WERI-Rb-1 (cell line): ENCODE measurements around the gene SYNJ2.

Experiments
- DNase-seq: peaks from one replicate; pipeline ENCODE4 v3.0.0-alpha.2; 2020
- H3K27ac ChIP-seq: fragments of 250-450 bp; sonication (Bioruptor Pico); 2 replicates; pipeline ENCODE4 v1.5.1; 2020; ENCODE audit warnings: mild to moderate bottlenecking, moderate library complexity
- H3K27me3 ChIP-seq: fragments of 250-450 bp; sonication (Bioruptor Pico); 2 replicates; pipeline ENCODE4 v1.5.1; 2021; ENCODE audit warnings: mild to moderate bottlenecking, low read depth, moderate library complexity; ENCODE audit not compliant: insufficient read depth, severe bottlenecking
- H3K36me3 ChIP-seq: fragments of 250-450 bp; sonication (Bioruptor Pico); 2 replicates; pipeline ENCODE4 v1.5.1; 2020; ENCODE audit warnings: mild to moderate bottlenecking, moderate library complexity
- H3K4me3 ChIP-seq: 2 replicates; pipeline ENCODE4 v1.5.1; 2011; ENCODE audit warnings: low read depth, mild to moderate bottlenecking, control low read depth, low read length
- H3K9me3 ChIP-seq: fragments of 250-450 bp; sonication (Bioruptor Pico); 2 replicates; pipeline ENCODE4 v1.5.1; 2021; ENCODE audit warnings: mild to moderate bottlenecking, moderate library complexity; ENCODE audit not compliant: severe bottlenecking
- TF ChIP-seq, protein P1 (sequence below): IDR thresholded peaks from 2 replicates; pipeline ENCODE4 v1.5.1; 2011; ENCODE audit warnings: low read depth, mild to moderate bottlenecking, control low read depth, inconsistent platforms, low read length

SYNJ2 gene

GRCh38 chr6:158022749-158023596 is 41.3 kb downstream of the SYNJ2 start:
- Histone ChIP-seq H3K27me3 (no peaks in the 10 kb centered on the region), H3K4me3 (no peak overlapping the region), H3K27ac (no peak overlapping the region), H3K36me3 (peaks cover 6% of the 10 kb centered on the region), H3K9me3 (no peaks in the 10 kb centered on the region)
- TF ChIP-seq, protein P1, sequence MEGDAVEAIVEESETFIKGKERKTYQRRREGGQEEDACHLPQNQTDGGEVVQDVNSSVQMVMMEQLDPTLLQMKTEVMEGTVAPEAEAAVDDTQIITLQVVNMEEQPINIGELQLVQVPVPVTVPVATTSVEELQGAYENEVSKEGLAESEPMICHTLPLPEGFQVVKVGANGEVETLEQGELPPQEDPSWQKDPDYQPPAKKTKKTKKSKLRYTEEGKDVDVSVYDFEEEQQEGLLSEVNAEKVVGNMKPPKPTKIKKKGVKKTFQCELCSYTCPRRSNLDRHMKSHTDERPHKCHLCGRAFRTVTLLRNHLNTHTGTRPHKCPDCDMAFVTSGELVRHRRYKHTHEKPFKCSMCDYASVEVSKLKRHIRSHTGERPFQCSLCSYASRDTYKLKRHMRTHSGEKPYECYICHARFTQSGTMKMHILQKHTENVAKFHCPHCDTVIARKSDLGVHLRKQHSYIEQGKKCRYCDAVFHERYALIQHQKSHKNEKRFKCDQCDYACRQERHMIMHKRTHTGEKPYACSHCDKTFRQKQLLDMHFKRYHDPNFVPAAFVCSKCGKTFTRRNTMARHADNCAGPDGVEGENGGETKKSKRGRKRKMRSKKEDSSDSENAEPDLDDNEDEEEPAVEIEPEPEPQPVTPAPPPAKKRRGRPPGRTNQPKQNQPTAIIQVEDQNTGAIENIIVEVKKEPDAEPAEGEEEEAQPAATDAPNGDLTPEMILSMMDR, result no peak
- no peak for DNase-seq

GRCh38 chr6:158023597-158023939 is 41.9 kb downstream of the SYNJ2 start:
- DNase-seq, result no peak
- Histone ChIP-seq H3K9me3 (no peaks in the 10 kb centered on the region), H3K27ac (no peak overlapping the region), H3K4me3 (no peak overlapping the region), H3K36me3 (peaks cover 6% of the 10 kb centered on the region), H3K27me3 (no peaks in the 10 kb centered on the region)
- TF ChIP-seq, protein P1, result no peak

- Histone ChIP-seq H3K27ac (no peak overlapping the region), H3K4me3 (no peak overlapping the region), H3K27me3 (no peaks in the 10 kb centered on the region), H3K36me3 (peaks cover 7% of the 10 kb centered on the region), H3K9me3 (no peaks in the 10 kb centered on the region)
- no peak for DNase-seq
- TF ChIP-seq, protein P1, result no peak
Measured at GRCh38 chr6:158024566-158025297, 43.1 kb downstream of the SYNJ2 start.

- TF ChIP-seq, protein P1, result no peak
- Histone ChIP-seq H3K9me3 (no peaks in the 10 kb centered on the region), H3K36me3 (peaks cover 10% of the 10 kb centered on the region), H3K4me3 (no peak overlapping the region), H3K27me3 (no peaks in the 10 kb centered on the region), H3K27ac (no peak overlapping the region)
- no peak for DNase-seq
Measured at GRCh38 chr6:158026054-158026900, 44.6 kb downstream of the SYNJ2 start.

GRCh38 chr6:158026901-158027589 is 45.4 kb downstream of the SYNJ2 start:
- Histone ChIP-seq H3K4me3 (no peak overlapping the region), H3K9me3 (no peaks in the 10 kb centered on the region), H3K36me3 (peaks cover 10% of the 10 kb centered on the region), H3K27me3 (no peaks in the 10 kb centered on the region), H3K27ac (no peak overlapping the region)
- no peak for DNase-seq
- TF ChIP-seq, protein P1, result no peak
